Vagina (tissue), 2 donors: ENCODE measurements around the gene USF3.

Experiments
- POLR2A ChIP-seq, 2 donors: fragments of 450-650 bp; IDR thresholded peaks; one replicate each; pipeline ENCODE4 v1.6.1; 2017; ENCODE audit warnings: antibody characterized with exemption in 2 of 2, mild to moderate bottlenecking in 2 of 2, moderate library complexity in 2 of 2
- TF ChIP-seq, protein P1 (sequence below), 3 experiments: fragments of 450-650 bp in 2 of 3; fragments of 200-600 bp in 1 of 3; sonication (generic) in 1 of 3; IDR thresholded peaks; one replicate each; pipeline ENCODE4 v1.5.1; 2017 to 2019; ENCODE audit warnings: antibody characterized with exemption in 3 of 3, mild to moderate bottlenecking in 2 of 3, moderate library complexity in 2 of 3

- TF ChIP-seq, protein P1, sequence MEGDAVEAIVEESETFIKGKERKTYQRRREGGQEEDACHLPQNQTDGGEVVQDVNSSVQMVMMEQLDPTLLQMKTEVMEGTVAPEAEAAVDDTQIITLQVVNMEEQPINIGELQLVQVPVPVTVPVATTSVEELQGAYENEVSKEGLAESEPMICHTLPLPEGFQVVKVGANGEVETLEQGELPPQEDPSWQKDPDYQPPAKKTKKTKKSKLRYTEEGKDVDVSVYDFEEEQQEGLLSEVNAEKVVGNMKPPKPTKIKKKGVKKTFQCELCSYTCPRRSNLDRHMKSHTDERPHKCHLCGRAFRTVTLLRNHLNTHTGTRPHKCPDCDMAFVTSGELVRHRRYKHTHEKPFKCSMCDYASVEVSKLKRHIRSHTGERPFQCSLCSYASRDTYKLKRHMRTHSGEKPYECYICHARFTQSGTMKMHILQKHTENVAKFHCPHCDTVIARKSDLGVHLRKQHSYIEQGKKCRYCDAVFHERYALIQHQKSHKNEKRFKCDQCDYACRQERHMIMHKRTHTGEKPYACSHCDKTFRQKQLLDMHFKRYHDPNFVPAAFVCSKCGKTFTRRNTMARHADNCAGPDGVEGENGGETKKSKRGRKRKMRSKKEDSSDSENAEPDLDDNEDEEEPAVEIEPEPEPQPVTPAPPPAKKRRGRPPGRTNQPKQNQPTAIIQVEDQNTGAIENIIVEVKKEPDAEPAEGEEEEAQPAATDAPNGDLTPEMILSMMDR (IDR thresholded peaks at IDR 0.05): no peak
- TF ChIP-seq POLR2A (IDR thresholded peaks at IDR 0.05): no peak
Observed at GRCh38 chr3:113717308-113717707, 20.9 kb upstream of the USF3 start.
